Sigmoid colon (tissue), 7 donors: ENCODE measurements around the gene GRIN1. TPM values are rescaled to one million over a fixed set of nuclear protein-coding genes. Genes with fewer than 3 reads are reported as not detected.

Source experiments
- DNase-seq: peaks from one replicate; pipeline ENCODE4 v3.0.0-alpha.2; 2019
- H3K27ac ChIP-seq, 4 donors: fragments of 200-600 bp; sonication (generic); one replicate each; pipeline ENCODE4 v1.5.1; 2016 to 2019; ENCODE audit warnings: mild to moderate bottlenecking in 1 of 4
- H3K27me3 ChIP-seq, 3 donors: fragments of 200-600 bp; sonication (generic); one replicate each; pipeline ENCODE4 v1.5.1; 2019; ENCODE audit warnings: mild to moderate bottlenecking in 1 of 3
- H3K36me3 ChIP-seq, 4 donors: fragments of 200-600 bp; sonication (generic); one replicate each; pipeline ENCODE4 v1.5.1; 2016 to 2019
- H3K4me1 ChIP-seq, 4 donors: fragments of 200-600 bp; sonication (generic); one replicate each; pipeline ENCODE4 v1.5.1; 2017 to 2019
- H3K4me3 ChIP-seq, 4 donors: fragments of 200-600 bp; sonication (generic); one replicate each; pipeline ENCODE4 v1.5.1; 2017 to 2019; ENCODE audit warnings: mild to moderate bottlenecking in 2 of 4, moderate library complexity in 1 of 4
- H3K9me3 ChIP-seq, 4 donors: fragments of 200-600 bp in 3 of 4; sonication (generic) in 3 of 4; one replicate each; pipeline versions ENCODE4 v1.5.1 to v1.6.1; 2013 to 2019
- CTCF ChIP-seq, 4 experiments: fragments of 450-650 bp in 3 of 4; fragments of 200-600 bp in 1 of 4; IDR thresholded peaks; one replicate each; pipeline ENCODE4 v1.5.1; 2016 to 2019; ENCODE audit warnings: antibody characterized with exemption in 4 of 4, mild to moderate bottlenecking in 3 of 4, moderate library complexity in 2 of 4
- EP300 ChIP-seq, 4 donors: sonication (generic); formaldehyde crosslinking; IDR thresholded peaks; one replicate each; pipeline ENCODE4 v1.6.1; 2017; ENCODE audit warnings: antibody characterized with exemption in 4 of 4
- POLR2A ChIP-seq, 2 donors: fragments of 450-650 bp; IDR thresholded peaks; one replicate each; pipeline ENCODE4 v1.6.1; 2016; ENCODE audit warnings: antibody characterized with exemption in 2 of 2, mild to moderate bottlenecking in 2 of 2, moderate library complexity in 2 of 2
- POLR2AphosphoS5 ChIP-seq, 4 donors: sonication (generic); formaldehyde crosslinking; IDR thresholded peaks; one replicate each; pipeline ENCODE4 v1.6.1; 2017; ENCODE audit warnings: antibody characterized with exemption in 4 of 4
- WGBS, 2 donors: extraction: QIAGEN DNeasy Blood & Tissue Kit; methylation state at CpG; one replicate each; pipeline ENCODE4 v1.1.7; 2013; 5-methylcytosine and 5-hydroxymethylcytosine counted together
- intact Hi-C: fragments of 100-400 bp; cut with DNase I; formaldehyde crosslinking; loops from one replicate; pipeline ENCODE4 v1.15.1; 2023
- polyA plus RNA-seq, 3 donors: library from polyadenylated mRNA; stranded (reverse); fragments of 200-250 nt; gene quantifications; one replicate each; pipeline ENCODE4 v1.2.3, GENCODE V29; 2013
- total RNA-seq, 4 donors: library from RNA; depleted of rRNA; stranded (reverse); fragments of >200 nt; gene quantifications; one replicate each; pipeline ENCODE4 v1.1.0, GENCODE V29; 2016
- donor health status: healthy with polysubstance abuse.
- donor health status: Bipolar disorder and iron deficiency.
- donor health status: healthy.

Gene GRIN1
- total and polyA plus RNA-seq, 7 donors, result 0.16 to 1.1 (median 0.41) TPM; not detected in 2

GRCh38 chr9:137128158-137128861 is 10.6 kb upstream of the GRIN1 start:
- intact Hi-C loops, result loop anchor here (5.0 kb wide), 1 partner anchor 59 kb away; the partner anchor contains the start of genes ANAPC2 and SSNA1
- Histone ChIP-seq H3K9me3 (peaks cover 0 to 7% (median 4%) of the 10 kb centered on the region in 4 donors), H3K27me3 (peaks cover 0 to 22% (median 0%) of the 10 kb centered on the region in 3 donors), H3K4me1 (peaks cover 0 to 31% (median 23%) of the 10 kb centered on the region in 4 donors), H3K36me3 (no peaks in the 10 kb centered on the region), H3K4me3 (peak overlapping the region in 2 of 4 donors; percentile 72 to 79), H3K27ac (peak overlapping the region in 1 of 4 donors; percentile 79)
- DNase-seq, result no peak
- TF ChIP-seq EP300 (IDR thresholded peaks at IDR 0.05) (no peak), POLR2AphosphoS5 (IDR thresholded peaks at IDR 0.05) (no peak), POLR2A (IDR thresholded peaks at IDR 0.05) (no peak), CTCF (IDR thresholded peaks at IDR 0.05) (no peak)
- WGBS, 2 donors, result 56 to 64% methylated on average over 19 of the region's 19 CpGs

- H3K9me3 ChIP-seq, result peaks cover 0 to 7% (median 4%) of the 10 kb centered on the region in 4 donors
- peak overlapping the region; percentile 61 to 79 (median 67) for H3K27ac ChIP-seq
- TF ChIP-seq CTCF (IDR thresholded peaks at IDR 0.05), result no peak
- TF ChIP-seq POLR2AphosphoS5 (IDR thresholded peaks at IDR 0.05), result no peak
- TF ChIP-seq POLR2A (IDR thresholded peaks at IDR 0.05), result no peak
- no peak for TF ChIP-seq EP300 (IDR thresholded peaks at IDR 0.05)
- no peaks in the 10 kb centered on the region for H3K36me3 ChIP-seq
- H3K27me3 ChIP-seq, result peaks cover 0 to 29% (median 0%) of the 10 kb centered on the region in 3 donors
- intact Hi-C loops, result loop anchor here (5.0 kb wide), 1 partner anchor 58 kb away; the partner anchor contains the start of genes ANAPC2 and SSNA1
- H3K4me3 ChIP-seq, result peak overlapping the region; percentile 44 to 79 (median 64)
- 23 to 32% methylated on average over 37 of the region's 37 CpGs for WGBS, 2 donors
- peaks cover 0 to 31% (median 23%) of the 10 kb centered on the region in 4 donors for H3K4me1 ChIP-seq
- DNase-seq, result no peak
Measured at GRCh38 chr9:137128862-137129455, 10.0 kb upstream of the GRIN1 start.

- WGBS, 2 donors, result 1 to 3% methylated on average over 86 of the region's 86 CpGs
- peak overlapping the region; percentile 44 to 79 (median 64) for H3K4me3 ChIP-seq
- H3K36me3 ChIP-seq, result no peaks in the 10 kb centered on the region
- peaks cover 0 to 31% (median 23%) of the 10 kb centered on the region in 4 donors for H3K4me1 ChIP-seq
- intact Hi-C loops, result loop anchor here (5.0 kb wide), 1 partner anchor 58 kb away; the partner anchor contains the start of genes ANAPC2 and SSNA1
- DNase-seq, result peak; percentile 91
- H3K27me3 ChIP-seq, result peaks cover 0 to 35% (median 0%) of the 10 kb centered on the region in 3 donors
- H3K27ac ChIP-seq, result peak overlapping the region; percentile 61 to 79 (median 67)
- TF ChIP-seq EP300 (IDR thresholded peaks at IDR 0.05) (no peak), POLR2A (IDR thresholded peaks at IDR 0.05) (no peak), POLR2AphosphoS5 (IDR thresholded peaks at IDR 0.05) (peak in 2 of 4 donors; percentile 37 to 58), CTCF (IDR thresholded peaks at IDR 0.05) (no peak)
- H3K9me3 ChIP-seq, result peaks cover 0 to 7% (median 4%) of the 10 kb centered on the region in 4 donors
Measured at GRCh38 chr9:137129456-137130175, 9.3 kb upstream of the GRIN1 start.

- Histone ChIP-seq H3K27me3 (peaks cover 0 to 42% (median 0%) of the 10 kb centered on the region in 3 donors), H3K27ac (peak overlapping the region in 3 of 4 donors; percentile 61 to 79 (median 70)), H3K36me3 (no peaks in the 10 kb centered on the region), H3K9me3 (peaks cover 0 to 7% (median 4%) of the 10 kb centered on the region in 4 donors), H3K4me1 (peaks cover 0 to 31% (median 23%) of the 10 kb centered on the region in 4 donors), H3K4me3 (peak overlapping the region; percentile 44 to 79 (median 64))
- no peak for DNase-seq
- intact Hi-C loops, result no loop called here
- WGBS, 2 donors, result 6 to 33% methylated on average over 58 of the region's 58 CpGs
- no peak for TF ChIP-seq POLR2AphosphoS5 (IDR thresholded peaks at IDR 0.05)
- TF ChIP-seq POLR2A (IDR thresholded peaks at IDR 0.05), result no peak
- no peak for TF ChIP-seq EP300 (IDR thresholded peaks at IDR 0.05)
- TF ChIP-seq CTCF (IDR thresholded peaks at IDR 0.05), result no peak
Measured at GRCh38 chr9:137130176-137130755, 8.7 kb upstream of the GRIN1 start.
